Skin of body (tissue), 2 donors: ENCODE measurements around the gene SSUH2. TPM values are rescaled to one million over a fixed set of nuclear protein-coding genes. Genes with fewer than 3 reads are reported as not detected.

ENCODE experiments used
- DNase-seq: peaks from one replicate; lab custom pipeline; 2025; lab: John Stamatoyannopoulos, UW
- total RNA-seq: library from RNA; depleted of rRNA; stranded (reverse); fragments of >200 nt; gene quantifications from one replicate; pipeline ENCODE4 v1.2.3, GENCODE V29; 2014

The SSUH2 gene
- total RNA-seq, 1 donor from 2014 or later, result 0.39 TPM

DNA sequence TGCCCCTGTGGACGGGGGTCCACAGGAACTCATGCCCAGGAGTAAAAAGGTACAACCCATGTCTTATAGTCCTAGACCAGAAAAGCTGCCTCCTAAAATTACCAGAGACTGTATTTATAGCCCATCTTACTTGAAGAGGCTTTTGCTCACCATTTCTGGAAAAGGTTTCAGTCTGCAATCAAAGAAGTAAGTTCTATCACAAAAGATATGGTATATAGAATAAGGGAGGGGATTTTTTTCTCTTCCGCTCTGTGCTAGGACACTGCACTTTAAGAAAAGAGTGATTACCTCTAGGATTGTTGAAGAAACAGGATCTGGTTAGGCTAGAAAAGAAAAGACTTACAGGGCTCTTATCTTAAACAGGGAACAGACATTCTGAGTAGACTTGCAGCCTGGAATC lies 2.6 kb downstream of the SSUH2 start:
- DNase-seq, result no peak

DNA sequence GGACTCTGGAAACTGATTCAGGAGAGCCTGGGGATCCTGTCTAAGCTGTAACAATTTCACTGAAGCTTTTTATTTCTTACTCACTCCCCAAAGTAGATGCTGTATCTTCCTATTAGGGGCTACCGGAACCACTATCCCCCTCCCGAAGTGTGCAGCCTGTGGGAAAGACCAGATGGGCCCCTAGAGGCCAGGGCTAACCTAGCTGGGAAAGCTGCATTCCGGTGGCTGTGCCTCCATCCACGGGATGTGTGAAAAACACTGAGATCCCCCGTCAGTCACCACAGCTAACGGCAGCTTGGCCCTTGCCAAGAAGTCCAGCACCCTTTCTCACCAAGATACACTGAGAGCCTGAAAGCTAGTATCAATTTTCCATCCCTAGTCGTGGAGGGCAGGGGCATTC lies 3.1 kb downstream of the SSUH2 start:
- no peak for DNase-seq

DNA sequence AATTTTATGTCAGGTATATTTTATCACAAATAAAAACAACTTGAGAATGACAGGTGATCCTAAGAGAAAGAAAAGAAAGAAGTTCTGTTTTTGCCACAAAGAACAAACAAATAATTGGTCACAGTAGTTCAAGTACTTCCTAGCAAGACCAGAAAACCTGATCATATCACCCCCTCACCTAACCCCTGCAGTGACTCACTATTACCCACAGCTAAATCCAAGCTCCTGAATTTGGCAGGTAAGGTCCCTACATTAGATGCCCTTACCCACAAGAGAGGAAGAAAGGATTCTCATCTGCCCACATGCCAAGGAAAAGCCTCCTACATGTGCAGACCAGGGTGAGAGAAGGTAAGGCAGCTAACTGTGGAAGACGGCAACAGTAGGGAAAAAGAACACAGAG lies 4.4 kb downstream of the SSUH2 start:
- DNase-seq, result no peak

DNA sequence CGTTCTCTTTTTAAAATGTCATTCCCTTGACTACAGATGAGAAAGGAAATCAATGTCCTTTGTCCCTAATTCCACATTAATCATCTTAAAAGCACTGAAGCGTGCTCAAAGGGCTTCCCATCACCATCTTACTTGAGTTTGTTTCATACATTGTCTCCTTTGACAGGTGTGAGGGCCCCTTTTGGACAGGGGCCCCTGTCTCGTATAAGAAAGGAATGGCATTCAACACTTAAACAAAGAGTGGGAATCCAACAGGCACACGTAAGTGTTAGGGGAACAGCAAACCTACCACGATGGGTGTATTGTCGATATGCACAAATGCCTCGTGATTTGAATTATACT lies 5.0 kb downstream of the SSUH2 start:
- no peak for DNase-seq

DNA sequence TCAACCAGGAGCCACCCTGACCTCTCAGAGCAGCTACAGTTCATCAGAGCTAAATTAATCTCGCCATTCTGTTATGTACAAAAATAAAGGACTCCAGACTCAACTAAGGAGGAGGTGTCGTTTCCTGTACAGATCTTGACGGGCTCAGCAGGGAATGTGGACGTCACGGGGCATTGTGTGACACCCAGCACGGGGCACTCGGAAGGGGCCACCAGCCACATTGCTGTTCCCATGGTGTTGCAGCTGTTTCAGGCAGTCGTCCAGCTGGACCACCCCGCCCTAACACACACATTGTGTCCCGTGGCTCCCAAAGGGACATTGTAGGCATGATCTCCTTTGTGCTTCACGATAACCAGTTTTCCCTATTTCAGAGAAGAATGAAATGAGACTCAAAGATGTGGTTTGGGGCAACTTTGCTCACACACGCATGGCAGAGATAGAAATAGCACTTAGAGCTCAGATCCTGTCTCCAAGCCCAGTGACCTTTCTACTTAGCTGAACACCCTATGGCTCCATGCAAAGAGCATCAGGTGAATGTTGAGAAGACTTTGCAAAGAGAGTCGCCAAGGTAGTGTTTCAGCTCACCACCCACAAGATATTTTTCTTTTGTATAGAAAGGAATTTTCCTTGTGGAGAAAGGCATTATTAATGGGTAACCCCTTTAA lies 5.5 kb downstream of the SSUH2 start:
- peak; percentile 28 for DNase-seq

DNA sequence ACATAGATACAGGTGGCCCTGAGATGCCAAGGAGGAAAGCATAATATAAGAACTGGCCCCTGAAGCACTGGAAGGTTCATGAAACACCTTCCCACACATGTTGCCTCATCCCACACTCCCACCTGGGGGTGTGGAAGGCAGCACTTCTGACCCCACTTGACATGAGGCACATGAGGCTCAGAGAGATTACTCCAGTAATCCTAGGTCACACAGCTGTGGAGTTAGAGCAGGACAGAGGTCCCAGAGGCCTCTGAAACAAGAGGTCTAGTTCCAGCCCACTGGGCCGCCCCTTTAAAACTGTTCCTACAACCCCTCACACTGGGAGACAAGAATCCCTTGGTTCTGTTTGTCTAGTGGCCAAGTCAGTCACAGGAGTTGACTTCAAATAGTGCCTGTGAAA lies 7.2 kb downstream of the SSUH2 start:
- no peak for DNase-seq

DNA sequence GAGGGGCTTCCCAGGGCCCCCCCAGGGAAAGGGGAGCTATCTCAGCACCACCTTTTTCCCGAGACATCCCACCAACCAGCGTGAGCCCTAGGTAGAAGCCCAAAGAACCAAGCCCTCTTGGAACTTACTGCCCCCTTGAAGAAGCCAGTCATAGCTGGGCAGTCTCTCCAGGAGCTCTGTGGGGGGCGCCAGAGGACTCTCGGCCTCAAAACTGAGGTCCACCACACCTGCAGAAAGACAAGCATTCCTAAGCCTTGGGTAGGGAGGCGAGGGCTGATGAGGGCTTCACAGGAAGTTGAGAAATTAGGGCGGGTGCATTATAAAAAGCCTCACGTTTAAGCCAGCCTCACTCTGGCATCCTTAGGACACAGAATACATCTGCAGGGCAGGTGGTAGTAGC lies 9.0 kb downstream of the SSUH2 start:
- DNase-seq, result no peak

DNA sequence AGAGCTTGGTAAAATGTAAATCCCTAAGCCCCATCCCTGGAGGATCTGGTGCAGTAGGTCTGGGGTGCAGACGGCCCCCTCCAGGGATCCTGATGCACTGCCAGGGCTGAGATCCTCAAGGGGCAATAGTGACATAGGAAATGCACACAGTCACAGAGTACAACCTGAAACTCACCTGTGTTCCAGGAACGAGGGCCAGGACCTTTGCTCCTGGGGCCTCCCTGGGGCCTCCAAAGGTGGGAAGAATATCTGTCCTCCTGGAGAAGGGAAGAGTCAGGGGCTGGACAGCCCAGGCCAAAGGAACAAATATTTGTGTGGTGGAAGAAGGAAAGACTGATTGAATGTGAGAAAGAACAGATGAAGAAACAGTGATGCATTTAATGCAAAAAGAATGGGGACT lies 9.5 kb downstream of the SSUH2 start:
- DNase-seq, result no peak

DNA sequence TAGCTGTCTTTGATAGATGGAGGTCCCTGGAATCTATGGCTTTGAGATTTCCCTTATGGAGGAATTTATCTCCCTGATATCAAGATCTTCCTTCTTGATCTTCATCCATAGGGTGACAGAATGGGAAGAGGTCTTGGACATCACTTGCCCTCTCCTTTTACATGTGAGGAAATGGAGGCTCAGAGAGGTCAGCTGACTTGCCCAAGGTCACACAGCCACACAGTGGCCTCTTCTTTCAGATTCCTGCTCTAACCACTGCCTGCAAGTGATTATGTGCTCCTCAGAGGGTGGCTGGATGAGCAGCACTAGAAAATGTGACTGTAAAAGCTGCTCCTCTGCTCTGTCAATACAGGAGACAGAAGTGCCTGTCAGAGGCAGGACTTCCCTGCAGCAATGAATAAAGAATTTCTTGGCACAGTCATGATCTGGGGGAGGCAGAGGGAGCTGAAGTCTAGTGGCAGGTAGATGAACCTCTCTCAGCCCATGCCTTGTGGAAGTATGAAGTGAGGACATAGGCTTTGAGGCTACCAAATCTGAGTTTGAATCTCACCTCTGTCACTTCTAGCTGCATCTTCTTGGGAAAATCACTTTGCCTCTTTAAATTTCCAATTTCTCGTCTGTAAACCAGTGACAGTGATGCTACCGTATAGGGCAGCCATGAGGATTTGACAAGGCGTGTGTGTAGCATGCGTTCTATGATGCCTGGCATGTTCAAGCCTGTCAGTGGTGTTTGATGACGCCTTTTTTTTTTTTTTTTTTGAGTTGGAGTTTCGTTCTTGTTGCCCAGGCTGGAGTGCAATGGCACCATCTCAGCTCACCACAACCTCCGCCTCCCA lies 12.0 kb downstream of the SSUH2 start:
- DNase-seq, result no peak

DNA sequence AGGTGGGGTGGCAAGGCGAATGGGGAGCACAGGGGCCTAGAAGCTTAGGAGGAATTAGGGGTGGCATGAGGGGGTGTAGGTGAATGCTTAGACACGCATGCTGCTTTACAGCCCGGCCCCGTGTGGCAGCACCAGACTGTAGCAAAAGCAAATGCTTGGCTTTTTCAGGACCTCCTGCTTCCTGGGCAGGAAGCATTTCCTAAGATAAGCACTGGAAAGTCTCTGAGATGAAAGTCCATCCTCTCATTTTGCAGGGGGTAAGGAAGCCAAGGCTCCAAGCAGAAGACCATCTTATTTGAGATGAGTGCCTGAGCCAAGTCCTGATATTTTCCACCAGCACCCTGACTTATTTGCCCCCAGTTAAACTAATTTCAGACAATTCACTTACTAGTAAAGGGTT lies 12.9 kb downstream of the SSUH2 start:
- DNase-seq, result no peak

DNA sequence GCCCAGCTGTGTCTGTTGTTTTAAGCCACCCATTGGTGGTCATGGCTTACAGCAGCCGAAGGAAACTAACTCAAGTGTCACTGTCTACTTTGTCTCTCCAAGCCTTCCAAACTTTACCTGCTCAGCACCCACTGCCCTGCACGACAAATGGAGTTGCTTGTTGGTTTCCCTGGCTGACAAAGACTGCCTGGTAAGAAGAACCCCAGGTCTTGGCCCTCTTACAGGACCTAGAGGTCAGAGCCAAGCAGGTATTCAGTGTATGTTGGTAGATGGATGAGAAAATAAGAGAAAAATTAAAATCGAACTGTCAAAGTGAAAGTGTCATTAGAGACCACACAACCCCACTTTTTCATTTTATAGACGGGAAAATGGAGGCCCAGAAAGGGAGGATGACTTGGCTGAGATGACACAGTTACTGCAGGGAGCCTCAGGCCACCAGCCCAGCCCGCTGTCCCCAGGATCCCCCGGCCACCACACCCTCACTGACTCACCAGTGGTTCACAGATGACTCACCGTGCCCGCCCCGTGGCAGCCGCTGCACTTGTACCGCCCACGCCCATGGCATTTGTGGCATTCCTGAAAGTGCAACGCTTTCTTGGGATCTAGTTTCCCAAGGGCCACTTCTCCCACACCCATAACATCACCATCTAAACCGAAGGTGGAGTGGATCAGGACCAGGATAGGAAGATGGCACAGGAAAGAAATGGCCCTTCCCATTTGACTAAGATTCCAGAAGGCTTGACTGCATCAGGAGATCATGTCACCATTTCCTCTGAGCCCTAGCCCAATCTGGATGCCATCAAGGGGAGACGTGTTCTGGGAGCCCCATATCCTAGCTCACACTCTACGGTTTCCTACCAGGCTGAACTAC lies 15.2 kb downstream of the SSUH2 start:
- DNase-seq, result no peak

DNA sequence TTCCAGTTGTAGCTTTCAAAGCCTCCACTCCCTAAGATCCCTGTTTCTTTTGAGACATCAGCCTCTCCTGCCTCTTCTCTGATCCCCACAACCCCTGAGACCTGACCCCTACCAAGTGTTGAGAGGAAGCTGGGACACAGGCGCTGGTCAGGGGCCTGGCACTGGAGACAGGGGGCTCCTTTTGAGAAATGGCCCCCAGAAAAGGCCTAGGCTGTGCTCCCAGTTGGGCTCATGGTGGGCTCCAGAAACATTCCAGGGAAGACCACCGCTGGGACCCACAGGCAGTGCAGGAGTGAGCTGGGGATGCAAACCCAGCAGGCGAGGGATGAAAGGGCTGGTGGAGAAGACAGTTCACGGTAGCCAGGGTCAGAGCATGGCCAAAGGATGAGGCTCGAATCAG lies 16.6 kb downstream of the SSUH2 start:
- no peak for DNase-seq

DNA sequence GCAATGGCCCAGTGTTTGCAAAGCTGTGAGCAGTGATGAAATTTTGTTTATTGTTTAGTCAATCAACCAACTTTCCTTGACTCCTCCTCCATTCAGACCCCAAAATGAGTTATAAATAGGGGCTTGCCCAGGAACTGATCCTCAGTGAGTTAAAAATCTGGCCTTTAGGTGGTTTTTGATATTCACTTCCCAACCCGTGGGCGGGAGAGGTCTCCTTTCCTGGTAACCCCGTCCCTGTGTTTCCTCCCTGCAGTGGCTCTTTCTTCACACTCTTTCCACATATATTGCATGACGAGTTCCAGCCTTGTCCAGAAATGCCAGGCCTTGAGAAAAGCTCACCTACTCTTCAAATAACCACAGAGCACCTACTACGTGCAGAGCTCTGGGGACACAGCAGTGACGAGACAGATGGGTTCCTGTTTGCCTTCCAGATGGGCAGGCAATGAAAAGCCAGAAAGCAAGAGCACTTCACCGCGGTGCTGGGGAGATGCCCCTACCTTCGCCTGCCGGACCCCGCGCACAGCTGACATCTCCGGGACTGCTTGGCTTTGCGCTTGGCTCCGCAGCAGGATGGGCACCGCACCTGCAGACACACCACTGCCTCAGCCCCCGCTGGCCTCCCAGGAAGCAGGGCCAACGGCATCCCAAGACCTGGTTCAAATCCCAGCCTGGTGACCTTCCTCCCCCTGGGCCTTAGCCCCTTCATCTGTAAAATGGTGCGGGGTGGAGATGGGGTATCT lies 17.2 kb downstream of the SSUH2 start:
- DNase-seq, result no peak

DNA sequence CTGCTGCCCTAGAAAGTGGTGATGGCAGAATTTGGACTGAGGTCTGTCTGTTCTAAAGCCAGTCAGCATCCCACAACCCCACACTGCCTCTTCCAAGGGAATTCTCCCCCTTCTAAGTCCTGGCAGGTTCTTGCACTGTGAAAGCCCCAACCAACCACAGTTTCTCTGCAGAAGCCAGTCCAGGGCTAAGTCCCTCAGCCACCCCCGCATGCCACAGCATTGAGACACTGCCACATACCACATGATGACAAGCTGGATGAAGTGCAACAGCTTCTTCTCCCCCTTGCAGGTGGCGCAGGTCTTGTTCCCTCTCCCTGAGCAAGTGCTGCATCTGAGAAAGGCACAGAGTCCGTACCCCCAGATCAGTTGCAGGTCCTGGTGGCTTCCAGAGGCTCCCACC lies 18.6 kb downstream of the SSUH2 start:
- DNase-seq, result no peak

DNA sequence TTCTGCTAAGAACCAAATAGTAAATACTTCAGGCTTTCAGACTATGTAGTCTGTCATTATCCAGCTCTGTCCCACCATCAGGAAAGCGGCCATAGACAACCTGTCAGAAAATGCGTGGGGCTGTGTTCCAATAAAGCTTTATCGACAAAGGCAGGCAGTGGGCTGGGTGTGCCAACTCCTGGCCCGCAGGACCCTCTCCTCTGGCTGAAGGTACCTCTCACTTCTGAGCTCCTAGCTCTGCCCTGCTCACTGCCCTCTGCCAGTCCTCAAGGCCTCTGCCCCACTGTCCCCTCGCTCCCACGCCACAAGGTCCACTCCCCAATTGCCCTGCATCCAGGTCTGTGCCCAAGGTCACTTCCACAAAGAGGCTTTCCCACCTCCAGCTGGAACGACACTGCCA lies 20.0 kb downstream of the SSUH2 start:
- DNase-seq, result no peak

DNA sequence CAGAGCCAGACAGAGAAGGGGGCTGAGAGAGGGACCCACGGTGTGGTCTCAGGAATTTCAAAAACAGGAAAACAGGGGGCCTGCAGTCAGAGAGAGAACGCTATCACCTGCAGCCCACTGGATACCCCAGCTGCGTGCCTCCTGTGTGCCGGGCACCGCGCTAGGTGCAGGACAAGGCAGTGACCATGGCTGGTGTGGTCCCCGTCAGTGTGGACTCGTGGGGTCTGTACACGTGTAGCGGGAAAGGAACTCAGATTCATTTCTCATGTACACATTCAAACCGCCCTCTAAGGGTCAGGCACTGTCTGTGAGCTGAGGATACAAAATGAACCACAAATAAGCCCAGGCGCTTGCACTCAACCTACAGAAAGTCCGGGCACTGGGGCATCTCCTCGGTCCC lies 20.9 kb downstream of the SSUH2 start:
- no peak for DNase-seq

DNA sequence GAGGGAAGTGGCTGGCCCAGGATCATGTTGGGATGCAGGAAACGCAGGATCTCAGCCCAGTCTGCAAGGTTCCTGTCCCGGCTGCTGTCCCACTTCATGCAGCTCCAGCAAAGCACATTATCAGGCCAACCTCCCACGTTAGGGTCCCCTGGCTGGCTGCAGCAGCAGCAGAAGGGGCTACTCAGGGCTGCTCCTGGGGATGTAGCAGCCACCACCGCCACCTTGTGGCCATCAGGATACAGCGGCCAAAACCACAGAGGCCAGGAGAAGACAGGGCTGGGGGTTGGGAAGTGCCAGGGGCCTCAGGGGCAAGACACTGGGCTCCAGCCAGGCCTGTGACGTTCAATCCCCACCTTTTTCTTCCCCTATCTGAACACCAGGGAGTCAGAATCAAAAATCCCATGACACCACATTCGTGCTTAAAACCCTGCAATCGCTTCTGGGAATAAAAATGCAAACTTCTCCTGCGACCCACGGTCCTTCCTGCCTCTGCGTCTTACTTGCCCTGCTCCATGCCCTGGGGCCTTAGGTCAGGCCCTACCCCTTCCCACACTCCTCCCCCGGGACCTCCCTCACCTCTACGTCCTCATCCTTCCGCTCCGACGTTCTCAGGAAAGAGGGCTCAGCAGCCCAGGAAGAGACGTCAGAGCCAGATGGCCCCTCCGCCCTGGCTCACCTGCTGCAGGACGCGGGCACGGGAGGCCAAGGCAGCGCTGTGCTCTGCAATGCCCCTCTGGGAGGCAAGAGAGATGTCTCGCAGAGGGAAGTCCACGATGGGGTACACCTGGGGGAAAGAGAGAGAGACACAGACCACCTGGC lies 21.5 kb downstream of the SSUH2 start:
- DNase-seq, result peak; percentile 31

DNA sequence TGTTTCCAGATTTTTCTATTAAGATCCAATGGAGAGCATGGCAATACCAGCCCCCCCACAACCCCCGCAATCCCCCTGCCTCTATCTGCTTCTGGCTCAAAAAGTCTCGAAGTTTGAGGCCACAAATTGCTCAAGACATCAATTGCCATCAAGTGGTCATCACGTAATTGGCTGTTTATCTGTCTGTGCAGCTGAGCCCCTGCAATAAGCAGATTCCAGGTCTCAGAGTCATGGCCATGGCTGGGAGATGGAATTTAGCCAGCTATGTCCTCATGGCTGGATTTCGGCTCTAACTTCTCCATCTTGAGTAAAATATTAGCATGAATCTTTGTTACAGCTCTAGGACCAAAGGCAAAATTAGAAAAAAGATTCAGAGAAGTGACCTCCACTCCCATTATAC lies 22.7 kb downstream of the SSUH2 start:
- no peak for DNase-seq

DNA sequence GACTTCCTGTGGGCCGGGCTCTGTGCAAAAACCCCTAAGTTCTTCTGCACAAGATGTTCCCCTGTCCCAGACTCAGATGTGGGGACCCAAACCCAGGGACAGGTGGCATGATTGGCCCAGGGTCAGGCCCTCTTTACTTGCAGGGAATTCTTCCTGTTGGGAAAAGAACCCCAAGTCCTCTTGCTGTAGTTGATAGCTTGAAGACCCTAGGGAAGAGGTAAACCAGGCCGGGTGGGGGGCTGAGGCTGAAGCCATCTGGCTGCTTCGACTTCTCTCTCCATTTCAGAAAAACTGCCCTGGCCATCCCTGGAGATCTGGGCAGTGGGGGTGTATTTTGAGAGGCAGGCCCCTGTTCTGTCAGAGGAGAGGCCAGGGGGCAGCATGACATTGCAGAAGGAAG lies 23.5 kb downstream of the SSUH2 start:
- DNase-seq, result no peak

DNA sequence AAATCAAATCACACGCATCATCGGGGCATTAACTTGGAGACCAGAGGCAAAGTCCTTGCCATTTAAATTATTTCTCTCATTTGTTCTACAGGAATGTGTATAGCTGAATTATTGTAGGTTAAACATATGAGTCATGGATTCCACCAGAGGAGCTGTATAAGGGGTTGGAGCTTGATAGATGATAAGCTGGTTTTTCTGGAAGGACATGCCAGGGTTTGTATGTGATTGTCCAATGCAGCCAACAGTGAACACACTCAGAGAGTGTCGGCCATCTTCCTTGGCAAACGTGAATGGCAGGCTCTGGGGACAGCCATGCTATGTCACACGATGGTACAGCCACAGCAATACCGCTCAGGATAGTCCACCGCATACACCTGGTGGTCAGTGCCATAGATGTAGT lies 25.1 kb downstream of the SSUH2 start:
- no peak for DNase-seq

DNA sequence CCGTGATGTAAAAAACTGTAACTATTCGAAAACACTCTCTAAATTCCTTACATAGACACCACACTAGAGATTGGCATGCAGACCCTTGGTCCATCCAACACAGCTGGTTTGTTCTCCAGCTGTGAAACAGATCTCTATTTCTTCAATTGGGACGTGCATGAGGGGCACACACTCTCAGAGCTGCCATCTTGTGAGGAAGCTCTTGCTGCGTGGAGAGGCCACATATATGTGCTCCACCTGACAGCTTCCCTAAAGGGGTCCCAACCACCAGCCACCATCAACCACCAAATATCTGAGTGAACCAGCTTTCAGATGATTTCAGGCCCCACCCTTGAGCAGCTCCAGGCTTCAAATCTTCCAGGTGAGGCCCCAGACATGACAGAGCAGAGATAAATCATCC lies 25.6 kb downstream of the SSUH2 start:
- DNase-seq, result no peak
